Measurements from ENCODE around the gene CPNE2.
A peak's percentile ranks its signal among the peaks of the same experiment; 100 is the strongest.

CPNE2 gene

GRCh38 chr16:57091975-57092785, at the start of gene CPNE2:
CPNE2 (plus strand) TSS chr16:57092583; CDS start chr16:57110743, 18,160 bp downstream.
- in situ Hi-C loops (cut with HindIII; ENCODE audit: low pct_unique_long_range_greater_than_20kb, low sequenced_read_pairs), result no loop called here
- no peak for TF ChIP-seq JUND (IDR thresholded peaks at IDR 0.05; ENCODE audit: low read depth)
- peak; percentile 51 to 54 for DNase-seq (ENCODE audit: low read depth in 1 of 2, low spot score in 1 of 2)

GRCh38 chr16:57043248-57043647, 49.1 kb upstream of the CPNE2 start:
- in situ Hi-C loops (cut with HindIII; ENCODE audit: low pct_unique_long_range_greater_than_20kb, low sequenced_read_pairs), result no loop called here
- no peak for TF ChIP-seq JUND (IDR thresholded peaks at IDR 0.05; ENCODE audit: low read depth)
- DNase-seq (ENCODE audit: low read depth in 1 of 2, low spot score in 1 of 2), result no peak

DNA sequence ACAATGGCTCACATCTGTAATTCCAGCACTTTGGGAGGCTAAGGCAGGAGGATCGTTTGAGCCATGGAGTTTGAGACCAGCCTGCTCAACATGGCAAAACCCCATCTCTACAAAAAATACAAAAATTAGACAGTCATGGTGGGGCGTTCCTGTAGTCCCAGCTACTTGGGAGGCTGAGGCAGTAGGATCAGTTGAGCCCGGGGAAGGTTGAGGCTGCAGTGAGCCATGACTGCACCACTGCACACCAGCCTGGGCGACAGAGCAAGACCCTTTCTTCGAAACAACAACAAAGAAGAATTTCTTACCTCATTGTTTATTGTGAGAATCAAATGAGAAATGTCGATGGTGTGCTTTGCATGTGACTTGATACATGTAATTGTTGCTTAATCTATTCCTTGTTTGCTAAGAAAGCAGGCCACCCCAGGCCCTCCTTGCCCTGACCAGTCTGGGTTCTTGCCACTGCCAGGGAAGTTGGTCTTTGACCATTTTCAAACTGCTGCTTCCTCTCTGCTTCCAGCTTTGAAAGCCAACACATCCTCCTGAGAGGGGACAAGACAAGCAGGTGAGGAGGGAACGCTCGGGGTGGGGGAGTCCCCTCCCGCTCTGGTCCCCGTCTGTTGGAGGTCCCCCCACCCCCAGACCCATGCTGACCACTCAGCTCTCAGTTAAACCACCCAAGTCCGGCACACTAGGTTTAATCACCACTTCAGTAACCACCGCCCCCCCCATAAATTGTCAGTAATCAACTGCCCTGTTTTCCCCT, 47.3 kb upstream of the CPNE2 start:
- in situ Hi-C loops (cut with HindIII; ENCODE audit: low pct_unique_long_range_greater_than_20kb, low sequenced_read_pairs), result no loop called here

GRCh38 chr16:57045694-57046381, 46.5 kb upstream of the CPNE2 start:
- peak; percentile 47 to 52 for DNase-seq (ENCODE audit: low read depth in 1 of 2, low spot score in 1 of 2)
- in situ Hi-C loops (cut with HindIII; ENCODE audit: low pct_unique_long_range_greater_than_20kb, low sequenced_read_pairs), result no loop called here
- no peak for TF ChIP-seq JUND (IDR thresholded peaks at IDR 0.05; ENCODE audit: low read depth)

More for the DNA sequence above, 47.3 kb upstream of the CPNE2 start:
- TF ChIP-seq JUND (IDR thresholded peaks at IDR 0.05; ENCODE audit: low read depth), result no peak
- DNase-seq (ENCODE audit: low read depth in 1 of 2, low spot score in 1 of 2), result no peak

- in situ Hi-C loops (cut with HindIII; ENCODE audit: low pct_unique_long_range_greater_than_20kb, low sequenced_read_pairs), result no loop called here
- DNase-seq (ENCODE audit: low read depth in 1 of 2, low spot score in 1 of 2), result no peak
- TF ChIP-seq JUND (IDR thresholded peaks at IDR 0.05; ENCODE audit: low read depth), result no peak
These were observed 44.3 kb upstream of the CPNE2 start for GRCh38 chr16:57048095-57048494.

GRCh38 chr16:57049678-57050077, 42.7 kb upstream of the CPNE2 start:
- no peak for TF ChIP-seq JUND (IDR thresholded peaks at IDR 0.05; ENCODE audit: low read depth)
- in situ Hi-C loops (cut with HindIII; ENCODE audit: low pct_unique_long_range_greater_than_20kb, low sequenced_read_pairs), result no loop called here
- no peak for DNase-seq (ENCODE audit: low read depth in 1 of 2, low spot score in 1 of 2)

DNA sequence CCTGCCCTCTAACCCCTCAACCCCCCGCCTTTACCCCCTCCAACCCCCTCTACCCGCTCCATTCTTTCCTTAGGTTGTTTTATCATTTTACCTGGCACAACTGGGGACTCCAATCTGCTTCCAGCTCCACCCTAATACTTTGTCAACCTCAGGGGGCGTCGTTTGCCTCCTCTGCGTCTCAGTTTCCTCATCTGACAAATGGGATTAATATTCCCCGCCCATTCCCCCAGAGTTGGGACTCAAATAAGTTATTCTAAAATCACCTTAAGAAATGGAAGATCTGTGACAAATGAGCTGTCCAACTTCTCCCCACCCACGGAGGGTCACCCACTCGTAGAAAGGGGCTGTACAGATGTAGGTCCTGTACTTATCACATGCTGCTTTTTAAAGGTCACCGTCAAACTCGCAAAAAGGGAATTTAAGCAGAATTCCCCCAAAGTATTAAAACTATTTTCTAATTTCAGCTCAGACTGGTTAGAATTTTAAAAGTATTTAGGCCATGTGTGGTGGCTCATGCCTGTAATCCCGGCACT, 40.6 kb upstream of the CPNE2 start:
- in situ Hi-C loops (cut with HindIII; ENCODE audit: low pct_unique_long_range_greater_than_20kb, low sequenced_read_pairs), result no loop called here
- no peak for TF ChIP-seq JUND (IDR thresholded peaks at IDR 0.05; ENCODE audit: low read depth)
- no peak for DNase-seq (ENCODE audit: low read depth in 1 of 2, low spot score in 1 of 2)

DNA sequence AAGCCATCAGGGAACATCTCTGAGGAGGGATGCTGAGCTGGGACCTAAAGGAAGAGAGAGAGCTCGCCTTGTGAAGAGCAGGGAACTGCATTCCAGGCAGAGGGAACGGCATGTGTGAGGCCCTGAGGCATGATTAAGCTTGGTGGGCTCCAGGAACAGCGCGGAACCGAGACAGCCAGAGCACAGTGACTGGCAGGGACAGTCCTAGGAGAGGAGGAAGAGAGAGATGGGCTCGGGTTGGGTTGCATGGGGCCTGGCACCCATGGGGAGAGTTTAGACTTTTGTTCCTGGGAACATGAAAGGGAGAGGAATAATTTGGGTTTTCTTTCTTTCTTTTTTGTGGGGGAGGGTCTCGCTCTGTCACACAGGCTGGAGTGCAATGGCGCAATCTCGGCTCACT, 39.2 kb upstream of the CPNE2 start:
- TF ChIP-seq JUND (IDR thresholded peaks at IDR 0.05; ENCODE audit: low read depth), result no peak
- in situ Hi-C loops (cut with HindIII; ENCODE audit: low pct_unique_long_range_greater_than_20kb, low sequenced_read_pairs), result no loop called here
- DNase-seq (ENCODE audit: low read depth in 1 of 2, low spot score in 1 of 2), result no peak

- no peak for DNase-seq (ENCODE audit: low read depth in 1 of 2, low spot score in 1 of 2)
- no peak for TF ChIP-seq JUND (IDR thresholded peaks at IDR 0.05; ENCODE audit: low read depth)
- in situ Hi-C loops (cut with HindIII; ENCODE audit: low pct_unique_long_range_greater_than_20kb, low sequenced_read_pairs), result no loop called here
These were observed 38.0 kb upstream of the CPNE2 start for GRCh38 chr16:57054338-57054737.

GRCh38 chr16:57054771-57055170, 37.6 kb upstream of the CPNE2 start:
- in situ Hi-C loops (cut with HindIII; ENCODE audit: low pct_unique_long_range_greater_than_20kb, low sequenced_read_pairs), result no loop called here
- no peak for TF ChIP-seq JUND (IDR thresholded peaks at IDR 0.05; ENCODE audit: low read depth)
- no peak for DNase-seq (ENCODE audit: low read depth in 1 of 2, low spot score in 1 of 2)

DNA sequence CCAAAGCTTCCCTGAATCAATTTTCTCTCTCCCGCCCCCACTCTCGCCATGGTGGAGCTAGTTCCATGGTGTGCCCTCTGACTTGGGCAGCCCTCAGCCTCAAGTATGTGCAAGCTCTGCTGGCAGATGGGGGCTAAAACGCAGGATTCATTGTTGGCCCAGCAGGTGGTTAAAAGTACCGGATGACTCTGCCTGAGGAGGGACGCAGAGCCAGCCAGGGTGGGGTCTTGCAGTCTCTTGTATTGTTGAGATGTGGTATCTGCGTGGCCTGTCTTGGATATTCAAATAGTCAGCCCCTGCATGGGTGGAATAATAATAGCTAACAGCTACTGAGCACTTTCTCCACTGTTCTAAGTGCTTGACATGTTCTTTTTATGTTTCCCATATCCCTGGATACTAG, 36.7 kb upstream of the CPNE2 start:
- in situ Hi-C loops (cut with HindIII; ENCODE audit: low pct_unique_long_range_greater_than_20kb, low sequenced_read_pairs), result no loop called here
- TF ChIP-seq JUND (IDR thresholded peaks at IDR 0.05; ENCODE audit: low read depth), result no peak
- DNase-seq (ENCODE audit: low read depth in 1 of 2, low spot score in 1 of 2), result no peak

DNA sequence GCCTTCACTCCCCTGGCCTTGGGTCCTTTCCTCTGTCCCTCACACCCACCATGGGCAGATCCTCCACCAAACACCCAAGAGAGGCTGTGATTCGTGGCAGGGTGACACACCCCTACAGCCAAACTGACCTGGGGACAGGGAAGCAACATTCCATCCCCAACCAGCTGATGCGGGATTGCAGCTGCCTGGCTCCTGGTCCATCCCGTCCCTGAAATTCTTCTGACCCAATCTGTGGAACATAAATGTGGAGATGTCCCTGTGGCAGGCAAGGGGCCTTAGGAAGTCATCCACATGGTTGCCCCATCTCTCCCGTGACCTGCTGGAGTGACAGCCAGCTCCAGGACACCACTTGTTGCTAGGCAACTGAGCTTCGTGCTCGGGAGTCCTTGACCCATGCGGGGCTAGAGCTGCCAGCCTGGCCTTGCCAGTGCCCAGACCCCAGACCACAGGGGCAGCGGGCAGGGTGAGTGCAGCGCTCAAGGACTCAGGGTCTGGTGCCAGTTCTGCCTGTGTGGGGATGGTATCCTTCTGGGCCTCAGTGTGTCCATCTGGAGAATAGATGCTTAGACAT, 34.0 kb upstream of the CPNE2 start:
- TF ChIP-seq JUND (IDR thresholded peaks at IDR 0.05; ENCODE audit: low read depth), result no peak
- in situ Hi-C loops (cut with HindIII; ENCODE audit: low pct_unique_long_range_greater_than_20kb, low sequenced_read_pairs), result no loop called here
- no peak for DNase-seq (ENCODE audit: low read depth in 1 of 2, low spot score in 1 of 2)
